Measurements from ENCODE around the gene TGFBR2. TPM values are rescaled to one million over a fixed set of nuclear protein-coding genes. Genes with fewer than 3 reads are reported as not detected.

TGFBR2 gene
- total and polyA plus RNA-seq, 10 of the 15 experiments (the other 5 are each of a cell fraction or from before 2014, with no cell fraction given): 0.02 to 0.98 (median 0.18) TPM; not detected in 1

- WGBS (ENCODE audit: insufficient coverage, insufficient replicate concordance, low lambda C conversion rate, missing lambda C conversion rate): 0% methylated on average over 2 of the region's 2 CpGs
- Histone ChIP-seq H3K9me3 (replicated peaks; ENCODE audit: control insufficient read depth, insufficient read depth, low read length) (no peaks in the 10 kb centered on the region), H2AFZ (ENCODE audit: control insufficient read depth, low read depth, low read length) (no peak overlapping the region), H3K9ac (ENCODE audit: control insufficient read depth, insufficient read depth, low read length) (no peak overlapping the region), H3K79me2 (ENCODE audit: control insufficient read depth, insufficient read depth, low read length) (no peaks in the 10 kb centered on the region), H3K4me2 (ENCODE audit: control insufficient read depth, insufficient read depth) (no peak overlapping the region), H4K20me1 (ENCODE audit: control insufficient read depth, insufficient read depth) (no peaks in the 10 kb centered on the region), H3K27ac (ENCODE audit: control insufficient read depth, insufficient read depth) (no peak overlapping the region), H3K36me3 (ENCODE audit: control insufficient read depth in 2 of 2, insufficient read depth in 2 of 2, low read length in 1 of 2) (no peaks in the 10 kb centered on the region), H3K4me3 (no peak overlapping the region), H3K4me1 (ENCODE audit: control insufficient read depth, insufficient read depth, low read length) (no peaks in the 10 kb centered on the region), H3K27me3 (replicated peaks in 1 of 2; ENCODE audit: control insufficient read depth in 2 of 2, insufficient read depth in 2 of 2, low read length in 1 of 2) (no peaks in the 10 kb centered on the region; a peak in 1 of 4 replicates)
- ChIA-PET POLR2A (no interaction called here), CTCF (interaction anchor here (0.6 to 3.6 kb wide), 39 partner anchors 8 to 1208 kb away, joined by 3 to 40 read pairs (median 4); no protein-coding TSS in a partner anchor), RAD21 (ENCODE audit: unreplicated experiment) (interaction anchor here (0.5 to 3.7 kb wide), 16 partner anchors 16 to 1778 kb away, joined by 3 to 25 read pairs (median 3); partner anchors contain the start of gene TGFBR2), SMC1A (ENCODE audit: uncharacterized antibody, unreplicated experiment) (interaction anchor here (0.5 to 5.7 kb wide), 27 partner anchors 16 to 680 kb away, joined by 3 to 28 read pairs (median 4); partner anchors contain the start of gene TGFBR2)
- no TSS peak for BruUV-seq (replicated peaks)
- intact Hi-C loops (cut with micrococcal nuclease; ENCODE audit: unreplicated experiment) (loop anchor here (1.0 to 10.0 kb wide), 5 partner anchors 249 to 651 kb away; no protein-coding TSS in a partner anchor), in situ Hi-C loops (cut with MboI) (loop anchor here (10.0 kb wide), 2 partner anchors 589 to 669 kb away; no protein-coding TSS in a partner anchor)
- FAIRE-seq (peak; percentile 90), DNase-seq (ENCODE audit: low read depth, low spot score) (peak; percentile 16), ATAC-seq (peak; percentile 98)
- no peak for TF ChIP-seq MEF2B (IDR thresholded peaks at IDR 0.05; ENCODE audit: partially characterized antibody, poor library complexity, severe bottlenecking)
- peak; percentile 95 for TF ChIP-seq SMC3 (IDR thresholded peaks at IDR 0.05; ENCODE audit: borderline replicate concordance, low read length)
- TF ChIP-seq NFYB (IDR thresholded peaks at IDR 0.05; ENCODE audit: insufficient read depth, low read depth, low read length): no peak
- no peak for TF ChIP-seq SUZ12 (IDR thresholded peaks at IDR 0.05; ENCODE audit: unreplicated experiment)
- TF ChIP-seq GABPA (IDR thresholded peaks at IDR 0.05; ENCODE audit: low read depth): no peak
- TF ChIP-seq RAD21 (IDR thresholded peaks at IDR 0.05; ENCODE audit: insufficient read depth, low read depth, low read length): peak; percentile 98
- TF ChIP-seq SREBF2 (IDR thresholded peaks at IDR 0.05; ENCODE audit: low read length): no peak
- TF ChIP-seq ZSCAN29 (IDR thresholded peaks at IDR 0.05): no peak
- no peak for TF ChIP-seq POLR2AphosphoS5 (IDR thresholded peaks at IDR 0.05; ENCODE audit: low read length)
- TF ChIP-seq SRF (IDR thresholded peaks at IDR 0.05; ENCODE audit: low read depth in 2 of 2, low read length in 2 of 2): no peak
- TF ChIP-seq, protein P1, sequence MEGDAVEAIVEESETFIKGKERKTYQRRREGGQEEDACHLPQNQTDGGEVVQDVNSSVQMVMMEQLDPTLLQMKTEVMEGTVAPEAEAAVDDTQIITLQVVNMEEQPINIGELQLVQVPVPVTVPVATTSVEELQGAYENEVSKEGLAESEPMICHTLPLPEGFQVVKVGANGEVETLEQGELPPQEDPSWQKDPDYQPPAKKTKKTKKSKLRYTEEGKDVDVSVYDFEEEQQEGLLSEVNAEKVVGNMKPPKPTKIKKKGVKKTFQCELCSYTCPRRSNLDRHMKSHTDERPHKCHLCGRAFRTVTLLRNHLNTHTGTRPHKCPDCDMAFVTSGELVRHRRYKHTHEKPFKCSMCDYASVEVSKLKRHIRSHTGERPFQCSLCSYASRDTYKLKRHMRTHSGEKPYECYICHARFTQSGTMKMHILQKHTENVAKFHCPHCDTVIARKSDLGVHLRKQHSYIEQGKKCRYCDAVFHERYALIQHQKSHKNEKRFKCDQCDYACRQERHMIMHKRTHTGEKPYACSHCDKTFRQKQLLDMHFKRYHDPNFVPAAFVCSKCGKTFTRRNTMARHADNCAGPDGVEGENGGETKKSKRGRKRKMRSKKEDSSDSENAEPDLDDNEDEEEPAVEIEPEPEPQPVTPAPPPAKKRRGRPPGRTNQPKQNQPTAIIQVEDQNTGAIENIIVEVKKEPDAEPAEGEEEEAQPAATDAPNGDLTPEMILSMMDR (IDR thresholded peaks at IDR 0.05 in 2 of 3, conservative IDR thresholded peaks at IDR 0.05 in 1 of 3; ENCODE audit: control insufficient read depth in 2 of 3, extremely low read depth in 1 of 3, insufficient read depth in 1 of 3, low read depth in 3 of 3, low read length in 3 of 3): peak; percentile 72 to 84 (median 79)
- TF ChIP-seq, protein P2, sequence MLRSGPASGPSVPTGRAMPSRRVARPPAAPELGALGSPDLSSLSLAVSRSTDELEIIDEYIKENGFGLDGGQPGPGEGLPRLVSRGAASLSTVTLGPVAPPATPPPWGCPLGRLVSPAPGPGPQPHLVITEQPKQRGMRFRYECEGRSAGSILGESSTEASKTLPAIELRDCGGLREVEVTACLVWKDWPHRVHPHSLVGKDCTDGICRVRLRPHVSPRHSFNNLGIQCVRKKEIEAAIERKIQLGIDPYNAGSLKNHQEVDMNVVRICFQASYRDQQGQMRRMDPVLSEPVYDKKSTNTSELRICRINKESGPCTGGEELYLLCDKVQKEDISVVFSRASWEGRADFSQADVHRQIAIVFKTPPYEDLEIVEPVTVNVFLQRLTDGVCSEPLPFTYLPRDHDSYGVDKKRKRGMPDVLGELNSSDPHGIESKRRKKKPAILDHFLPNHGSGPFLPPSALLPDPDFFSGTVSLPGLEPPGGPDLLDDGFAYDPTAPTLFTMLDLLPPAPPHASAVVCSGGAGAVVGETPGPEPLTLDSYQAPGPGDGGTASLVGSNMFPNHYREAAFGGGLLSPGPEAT (IDR thresholded peaks at IDR 0.05; ENCODE audit: low read depth): no peak
- TF ChIP-seq TAF1 (IDR thresholded peaks at IDR 0.05; ENCODE audit: borderline replicate concordance, low read depth, low read length): no peak
- no peak for TF ChIP-seq KAT2A (conservative IDR thresholded peaks at IDR 0.05; ENCODE audit: control insufficient read depth, low read depth, low read length)
- 0 out of 2 replicates have a peak, but pooled peaks have one; percentile 43 for TF ChIP-seq YY1 (IDR thresholded peaks at IDR 0.05; ENCODE audit: low read depth, low read length)
- peak; percentile 54; the same call in 1 of the 2 replicates for TF ChIP-seq IRF4 (IDR thresholded peaks at IDR 0.05; ENCODE audit: low read depth, low read length)
- no peak for TF ChIP-seq CBFB (IDR thresholded peaks at IDR 0.05; ENCODE audit: low read depth)
- TF ChIP-seq ZNF207 (IDR thresholded peaks at IDR 0.05; ENCODE audit: borderline replicate concordance): no peak
- TF ChIP-seq SPI1 (IDR thresholded peaks at IDR 0.05; ENCODE audit: borderline replicate concordance, insufficient read depth, low read depth, low read length): no peak
- no peak for TF ChIP-seq MXI1 (IDR thresholded peaks at IDR 0.05; ENCODE audit: low read depth, low read length)
- TF ChIP-seq TCF3 (IDR thresholded peaks at IDR 0.05; ENCODE audit: borderline replicate concordance, insufficient read depth, low read depth, low read length): no peak
Observed at GRCh38 chr3:30693470-30694120, 87.2 kb downstream of the TGFBR2 start.
